Tibial artery (tissue), 4 donors: ENCODE data around the gene GRB10.

ENCODE experiments used
- DNase-seq, 2 donors: peaks; one replicate each; pipeline ENCODE4 v3.0.0-alpha.2; 2019
- H3K27ac ChIP-seq, 2 donors: fragments of 200-600 bp; sonication (generic) in 1 of 2; 1 replicate in 1 of 2; 2 replicates in 1 of 2; pipeline ENCODE4 v1.5.1; 2018 to 2019; ENCODE audit warnings: mild to moderate bottlenecking in 1 of 2
- H3K27me3 ChIP-seq, 2 donors: fragments of 200-600 bp; sonication (generic) in 1 of 2; one replicate each; pipeline versions ENCODE4 v1.5.1 to v1.6.0; 2016 to 2019
- H3K36me3 ChIP-seq, 3 donors: fragments of 200-600 bp; sonication (generic) in 2 of 3; one replicate each; pipeline ENCODE4 v1.5.1; 2016 to 2019; ENCODE audit warnings: mild to moderate bottlenecking in 2 of 3
- H3K4me1 ChIP-seq, 4 donors: fragments of 200-600 bp; sonication (generic) in 2 of 4; 1 replicate in 3 of 4; 2 replicates in 1 of 4; pipeline ENCODE4 v1.5.1; 2016 to 2019
- H3K4me3 ChIP-seq, 2 donors: fragments of 200-600 bp; sonication (generic) in 1 of 2; 1 replicate in 1 of 2; 2 replicates in 1 of 2; pipeline ENCODE4 v1.5.1; 2018 to 2019; ENCODE audit warnings: mild to moderate bottlenecking in 2 of 2
- H3K9me3 ChIP-seq, 3 donors: fragments of 200-600 bp; sonication (generic) in 1 of 3; one replicate each; pipeline ENCODE4 v1.5.1; 2016 to 2019
- intact Hi-C: fragments of 100-400 bp; cut with DNase I; formaldehyde crosslinking; loops from one replicate; pipeline ENCODE4 v1.15.0; 2023; ENCODE audit warnings: low total_unique reads
- TF ChIP-seq, protein P1 (sequence below), 2 experiments: fragments of 200-600 bp in 1 of 2; fragments of 450-650 bp in 1 of 2; IDR thresholded peaks; one replicate each; pipeline ENCODE4 v1.5.1; 2017 to 2019; ENCODE audit warnings: antibody characterized with exemption in 2 of 2, mild to moderate bottlenecking in 1 of 2, moderate library complexity in 1 of 2

The GRB10 gene

GRCh38 chr7:50659329-50659965 lies 123.2 kb downstream of the GRB10 start:
- H3K27me3 ChIP-seq, result no peaks in the 10 kb centered on the region
- H3K4me3 ChIP-seq, result no peak overlapping the region
- no peaks in the 10 kb centered on the region for H3K9me3 ChIP-seq
- intact Hi-C loops, result loop anchor here (10.0 kb wide), 1 partner anchor 135 kb away; no protein-coding TSS in a partner anchor
- H3K36me3 ChIP-seq, result peaks cover 0 to 5% (median 0%) of the 10 kb centered on the region in 3 donors
- no peak for DNase-seq
- TF ChIP-seq, protein P1, sequence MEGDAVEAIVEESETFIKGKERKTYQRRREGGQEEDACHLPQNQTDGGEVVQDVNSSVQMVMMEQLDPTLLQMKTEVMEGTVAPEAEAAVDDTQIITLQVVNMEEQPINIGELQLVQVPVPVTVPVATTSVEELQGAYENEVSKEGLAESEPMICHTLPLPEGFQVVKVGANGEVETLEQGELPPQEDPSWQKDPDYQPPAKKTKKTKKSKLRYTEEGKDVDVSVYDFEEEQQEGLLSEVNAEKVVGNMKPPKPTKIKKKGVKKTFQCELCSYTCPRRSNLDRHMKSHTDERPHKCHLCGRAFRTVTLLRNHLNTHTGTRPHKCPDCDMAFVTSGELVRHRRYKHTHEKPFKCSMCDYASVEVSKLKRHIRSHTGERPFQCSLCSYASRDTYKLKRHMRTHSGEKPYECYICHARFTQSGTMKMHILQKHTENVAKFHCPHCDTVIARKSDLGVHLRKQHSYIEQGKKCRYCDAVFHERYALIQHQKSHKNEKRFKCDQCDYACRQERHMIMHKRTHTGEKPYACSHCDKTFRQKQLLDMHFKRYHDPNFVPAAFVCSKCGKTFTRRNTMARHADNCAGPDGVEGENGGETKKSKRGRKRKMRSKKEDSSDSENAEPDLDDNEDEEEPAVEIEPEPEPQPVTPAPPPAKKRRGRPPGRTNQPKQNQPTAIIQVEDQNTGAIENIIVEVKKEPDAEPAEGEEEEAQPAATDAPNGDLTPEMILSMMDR (IDR thresholded peaks at IDR 0.05), result no peak
- no peak overlapping the region for H3K27ac ChIP-seq
- H3K4me1 ChIP-seq, result peaks cover 4 to 82% (median 62%) of the 10 kb centered on the region in 4 donors

GRCh38 chr7:50658696-50659095 lies 124.0 kb downstream of the GRB10 start:
- Histone ChIP-seq H3K4me3 (no peak overlapping the region), H3K27ac (no peak overlapping the region), H3K27me3 (no peaks in the 10 kb centered on the region), H3K9me3 (no peaks in the 10 kb centered on the region), H3K36me3 (peaks cover 0 to 5% (median 0%) of the 10 kb centered on the region in 3 donors), H3K4me1 (peaks cover 4 to 82% (median 63%) of the 10 kb centered on the region in 4 donors)
- intact Hi-C loops, result loop anchor here (10.0 kb wide), 1 partner anchor 136 kb away; no protein-coding TSS in a partner anchor
- DNase-seq, result no peak
- TF ChIP-seq, protein P1 (IDR thresholded peaks at IDR 0.05), result no peak

DNA sequence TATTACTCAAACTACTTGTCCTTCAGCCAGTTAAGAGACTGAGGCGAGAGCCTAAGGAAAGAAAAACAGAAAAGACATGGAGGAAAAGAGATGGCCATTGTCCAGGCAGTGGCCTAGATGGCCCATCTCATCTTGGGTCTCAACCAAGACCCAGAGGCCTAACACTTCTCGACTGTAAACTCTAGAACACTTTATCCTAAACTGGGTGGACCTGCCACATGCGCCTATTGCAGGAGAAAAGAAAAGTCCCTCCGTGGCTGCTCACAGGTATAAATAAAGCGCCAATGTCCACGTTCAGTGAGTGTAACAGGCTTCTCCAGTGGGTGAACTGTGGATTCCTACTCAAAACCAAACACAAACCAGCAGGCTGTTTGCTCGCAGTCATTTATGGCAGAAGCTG lies 124.8 kb downstream of the GRB10 start:
- intact Hi-C loops, result loop anchor here (10.0 kb wide), 1 partner anchor 137 kb away; no protein-coding TSS in a partner anchor
- peaks cover 4 to 82% (median 64%) of the 10 kb centered on the region in 4 donors for H3K4me1 ChIP-seq
- no peaks in the 10 kb centered on the region for H3K9me3 ChIP-seq
- H3K36me3 ChIP-seq, result peaks cover 0 to 5% (median 0%) of the 10 kb centered on the region in 3 donors
- TF ChIP-seq, protein P1 (IDR thresholded peaks at IDR 0.05), result no peak
- H3K27me3 ChIP-seq, result no peaks in the 10 kb centered on the region
- peak in 1 of 2 donors; percentile 19 for DNase-seq
- peak overlapping the region; percentile 74 to 76 for H3K27ac ChIP-seq
- H3K4me3 ChIP-seq, result no peak overlapping the region

DNA sequence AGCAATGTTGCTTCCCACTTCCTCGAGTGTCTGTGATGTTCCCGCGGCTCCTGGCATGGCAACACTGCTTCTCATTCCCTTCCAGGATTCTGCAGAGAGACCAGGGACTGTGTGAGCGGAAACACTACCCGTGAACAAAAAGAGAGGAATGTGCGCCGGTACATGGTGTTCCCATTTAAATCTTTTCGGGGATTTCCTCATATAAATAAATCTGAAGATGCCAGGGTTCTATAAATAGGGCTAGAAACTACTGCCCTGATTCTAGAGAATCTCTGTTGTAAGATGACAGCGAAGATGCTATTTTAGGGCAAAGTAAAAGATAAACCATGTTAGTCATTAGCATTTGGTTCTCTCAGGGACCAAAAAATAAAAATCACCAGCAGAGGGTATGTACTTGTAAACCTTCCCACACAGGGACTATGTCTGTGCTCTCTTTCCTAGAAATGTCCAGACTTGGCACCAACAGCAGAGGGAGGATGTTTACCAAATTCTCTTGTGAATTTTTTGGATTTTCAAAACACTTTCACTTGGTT lies 125.3 kb downstream of the GRB10 start:
- intact Hi-C loops, result loop anchor here (10.0 kb wide), 1 partner anchor 137 kb away; no protein-coding TSS in a partner anchor

GRCh38 chr7:50656141-50656895 lies 126.4 kb downstream of the GRB10 start:
- H3K27me3 ChIP-seq, result no peaks in the 10 kb centered on the region
- H3K4me3 ChIP-seq, result no peak overlapping the region
- no peak for DNase-seq
- peaks cover 0 to under 1% (median 0%) of the 10 kb centered on the region in 3 donors for H3K36me3 ChIP-seq
- no peaks in the 10 kb centered on the region for H3K9me3 ChIP-seq
- intact Hi-C loops, result loop anchor here (10.0 kb wide), 1 partner anchor 138 kb away; no protein-coding TSS in a partner anchor
- peak overlapping the region; percentile 74 to 76 for H3K27ac ChIP-seq
- H3K4me1 ChIP-seq, result peaks cover 4 to 76% (median 58%) of the 10 kb centered on the region in 4 donors
- TF ChIP-seq, protein P1 (IDR thresholded peaks at IDR 0.05), result no peak

More for the DNA sequence above, 125.3 kb downstream of the GRB10 start:
- Histone ChIP-seq H3K4me1 (peaks cover 4 to 84% (median 64%) of the 10 kb centered on the region in 4 donors), H3K9me3 (no peaks in the 10 kb centered on the region), H3K36me3 (peaks cover 0 to 5% (median 0%) of the 10 kb centered on the region in 3 donors), H3K27ac (peak overlapping the region; percentile 74 to 76), H3K27me3 (no peaks in the 10 kb centered on the region), H3K4me3 (no peak overlapping the region)
- TF ChIP-seq, protein P1 (IDR thresholded peaks at IDR 0.05), result peak; percentile 27 to 42
- peak; percentile 84 to 91 for DNase-seq
